Muscle of leg (tissue), 11 donors: Measurements from ENCODE around the gene NEK6. TPM values are rescaled to one million over a fixed set of nuclear protein-coding genes. Genes with fewer than 3 reads are reported as not detected.

Experiments used
- DNase-seq: peaks from one replicate; pipeline ENCODE4 v3.0.0; 2013
- H3K27ac ChIP-seq: one replicate; pipeline ENCODE4 v1.5.1; 2013; ENCODE audit warnings: mild to moderate bottlenecking, low read length, control low read depth
- H3K27me3 ChIP-seq: one replicate; pipeline ENCODE4 v1.6.1; 2013; ENCODE audit warnings: low read length; ENCODE audit not compliant: control insufficient read depth, insufficient read depth
- H3K36me3 ChIP-seq: one replicate; pipeline ENCODE4 v1.6.1; 2013; ENCODE audit warnings: low read length; ENCODE audit not compliant: control insufficient read depth, insufficient read depth
- H3K4me1 ChIP-seq: one replicate; pipeline ENCODE4 v1.6.1; 2013; ENCODE audit warnings: low read length; ENCODE audit not compliant: control insufficient read depth, insufficient read depth
- H3K4me3 ChIP-seq: one replicate; pipeline ENCODE4 v1.5.1; 2013; ENCODE audit warnings: low read length, control low read depth
- H3K9me3 ChIP-seq: replicated peaks from 2 replicates; pipeline ENCODE4 v1.6.1; 2013; ENCODE audit warnings: low read depth, low read length; ENCODE audit not compliant: control insufficient read depth
- WGBS: methylation state at CpG from one replicate; pipeline ENCODE4 v1.1.5; 2013; ENCODE audit warnings: missing lambda C conversion rate; ENCODE audit not compliant: insufficient coverage; 5-methylcytosine and 5-hydroxymethylcytosine counted together
- polyA plus RNA-seq, 8 donors: library from polyadenylated mRNA; unstranded; fragments of 120-200 nt; gene quantifications; one replicate each; pipeline versions ENCODE4 v1.2.1 to v1.2.3, GENCODE V29; 2013; ENCODE audit warnings: inconsistent platforms in 1 of 8, low replicate concordance in 1 of 8; ENCODE audit not compliant: insufficient read length in 8 of 8, insufficient read depth in 1 of 8
- total RNA-seq: library from RNA; stranded (reverse); fragments of 120-200 nt; gene quantifications from one replicate; pipeline ENCODE4 v1.2.4, GENCODE V29; 2013

The NEK6 gene
- total and polyA plus RNA-seq, 9 donors: 17.7 to 52.6 (median 39.9) TPM

DNA sequence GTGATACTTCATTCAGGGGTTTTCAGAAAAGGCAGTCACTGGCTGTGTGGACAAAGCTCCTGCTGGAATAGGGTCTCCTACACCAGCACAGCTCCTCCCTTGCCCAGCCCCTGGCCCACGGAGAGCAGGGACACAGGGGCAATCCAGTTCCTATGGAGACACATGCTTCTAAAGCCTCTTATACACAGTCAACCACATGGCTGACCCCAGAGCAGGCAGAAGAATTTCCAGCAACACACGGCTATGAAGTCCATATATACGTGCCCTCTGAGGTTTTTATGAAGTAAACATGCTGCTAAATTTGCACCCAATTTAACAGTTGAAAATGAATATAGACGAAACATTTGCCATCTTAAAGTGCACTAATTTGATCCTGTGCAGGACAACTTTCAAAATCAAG is 138.1 kb downstream of the NEK6 start:
- Histone ChIP-seq H3K4me1 (peaks cover 48% of the 10 kb centered on the region), H3K4me3 (no peak overlapping the region), H3K36me3 (peaks cover 9% of the 10 kb centered on the region), H3K27ac (no peak overlapping the region), H3K27me3 (no peaks in the 10 kb centered on the region), H3K9me3 (no peaks in the 10 kb centered on the region)
- no peak for DNase-seq
- 57% methylated on average over 1 of the region's 4 CpGs for WGBS

DNA sequence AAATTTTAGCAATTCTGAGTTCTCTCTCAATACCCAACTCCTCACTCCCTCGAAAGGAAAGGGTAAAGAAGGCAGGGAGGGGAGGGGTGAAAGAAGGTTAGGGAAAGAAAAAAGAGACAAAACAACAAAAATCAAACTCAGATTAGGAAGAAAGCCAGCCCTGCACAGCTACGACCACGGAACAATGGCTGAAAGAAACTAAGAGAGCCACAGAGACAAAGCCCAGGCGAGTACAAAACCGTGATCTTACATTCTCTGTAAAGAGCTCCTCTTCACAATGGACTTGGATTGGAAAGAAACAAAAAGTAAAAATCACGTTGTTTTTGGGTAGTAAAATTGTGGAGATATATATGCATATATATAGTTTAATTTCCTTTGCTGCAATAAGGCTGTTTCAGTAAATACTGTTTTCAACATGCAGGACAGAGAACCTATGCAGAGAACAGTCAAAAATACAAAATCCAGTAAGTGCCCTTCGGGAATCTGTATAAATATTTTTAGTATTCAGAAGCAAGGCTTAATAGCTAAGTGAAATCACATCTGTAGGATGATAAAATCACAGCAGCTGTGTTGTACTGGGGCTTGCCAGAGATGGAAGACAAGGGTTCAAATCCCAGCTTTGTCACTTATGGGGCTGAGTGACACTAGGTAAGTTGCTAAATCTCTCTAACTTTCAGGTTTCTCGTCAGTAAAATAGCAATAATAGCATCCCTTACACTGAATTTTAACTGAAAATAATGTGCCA is 140.6 kb downstream of the NEK6 start:
- 88% methylated on average over 1 of the region's 8 CpGs for WGBS
- peaks cover 26% of the 10 kb centered on the region for H3K36me3 ChIP-seq
- H3K27ac ChIP-seq: peak overlapping the region; percentile 94

DNA sequence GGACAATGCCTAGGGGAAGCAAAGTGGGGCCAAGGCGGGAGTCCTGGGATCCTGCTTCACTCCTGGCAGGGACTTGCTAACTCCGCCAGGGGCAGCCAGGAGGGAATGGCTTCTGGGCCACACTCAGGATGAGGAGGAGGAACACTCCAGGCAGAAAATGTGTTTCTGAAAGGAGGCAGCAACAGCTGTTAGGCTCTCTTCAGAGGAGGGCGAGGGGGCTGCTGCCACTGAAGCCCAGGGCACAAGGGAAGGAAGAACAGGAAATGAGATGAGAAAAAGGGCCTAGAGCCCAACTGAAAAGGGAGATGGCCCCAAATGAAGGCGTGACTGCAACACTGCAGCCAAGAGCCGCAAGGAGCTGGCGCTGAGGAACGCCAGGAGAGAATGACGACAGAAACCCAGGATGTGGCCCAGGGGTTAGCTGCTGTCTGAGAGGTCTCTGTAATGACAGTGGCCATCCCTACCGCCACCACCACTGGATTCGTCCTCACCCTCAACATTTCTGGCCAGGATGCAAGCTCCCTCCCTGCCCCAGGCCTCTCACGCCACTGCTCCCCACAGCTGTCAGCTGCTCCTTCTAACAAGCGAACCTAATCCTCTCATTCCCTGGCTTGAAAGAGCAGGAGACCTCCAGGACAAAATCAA is 141.7 kb downstream of the NEK6 start:
- H3K4me3 ChIP-seq: no peak overlapping the region
- DNase-seq: peak; percentile 96
- peaks cover 39% of the 10 kb centered on the region for H3K4me1 ChIP-seq
- WGBS: 13% methylated on average over 10 of the region's 12 CpGs
- H3K9me3 ChIP-seq: no peaks in the 10 kb centered on the region
- H3K27me3 ChIP-seq: no peaks in the 10 kb centered on the region
- peaks cover 32% of the 10 kb centered on the region for H3K36me3 ChIP-seq
- peak overlapping the region; percentile 94 for H3K27ac ChIP-seq

More for the DNA sequence above, 140.6 kb downstream of the NEK6 start:
- H3K4me1 ChIP-seq: peaks cover 39% of the 10 kb centered on the region
- peak; percentile 74 for DNase-seq
- no peaks in the 10 kb centered on the region for H3K27me3 ChIP-seq
- H3K9me3 ChIP-seq: no peaks in the 10 kb centered on the region
- H3K4me3 ChIP-seq: no peak overlapping the region

DNA sequence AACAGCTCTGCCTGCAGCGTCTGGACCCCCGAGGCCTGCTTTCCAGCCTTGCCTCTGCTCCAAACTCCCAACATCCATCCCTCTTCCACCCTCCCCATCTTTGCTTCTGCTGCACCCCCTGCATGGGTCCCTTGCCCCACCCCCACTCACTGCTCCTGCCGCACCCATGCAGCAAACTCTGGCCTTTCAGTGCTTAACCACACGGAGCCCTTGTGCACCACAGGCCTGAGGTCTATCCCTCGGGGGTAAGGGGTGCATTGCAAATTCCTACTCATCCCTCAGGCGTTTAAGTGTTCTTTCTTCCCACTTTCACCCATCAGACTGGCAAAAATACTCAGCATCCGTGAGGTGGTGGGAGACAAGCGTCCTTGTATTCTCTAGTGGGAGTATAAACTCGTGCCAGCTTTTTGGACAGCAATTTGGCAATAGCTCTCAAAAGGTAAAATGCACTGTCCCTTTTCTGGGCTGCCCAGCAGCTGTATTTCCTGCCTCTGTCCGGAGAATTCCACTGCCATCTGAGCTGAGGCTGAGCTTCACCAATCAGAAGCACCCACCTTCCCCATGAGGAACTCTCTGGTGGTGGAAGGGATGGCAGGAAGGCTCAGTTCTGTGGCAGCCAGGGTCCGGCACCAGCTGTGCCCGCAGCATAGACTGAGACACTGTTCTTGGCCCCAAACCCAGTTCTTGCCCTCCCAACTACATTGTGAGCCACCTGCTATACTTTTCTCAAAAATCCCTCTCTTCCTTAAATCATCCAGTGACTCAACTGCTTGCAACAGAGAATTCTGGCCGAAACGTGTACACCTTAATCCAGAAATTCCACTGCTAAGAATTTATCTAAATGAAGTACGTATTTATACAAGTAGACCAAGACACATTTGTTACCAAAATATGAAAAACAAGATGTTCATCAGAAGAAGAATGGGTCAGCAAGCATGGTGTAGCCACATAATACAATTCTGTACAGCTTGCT is 142.5 kb downstream of the NEK6 start:
- H3K9me3 ChIP-seq: no peaks in the 10 kb centered on the region
- H3K4me1 ChIP-seq: peaks cover 39% of the 10 kb centered on the region
- 22% methylated on average over 5 of the region's 15 CpGs for WGBS
- no peaks in the 10 kb centered on the region for H3K27me3 ChIP-seq
- DNase-seq: peak; percentile 68
- peak overlapping the region; percentile 94 for H3K27ac ChIP-seq
- H3K4me3 ChIP-seq: no peak overlapping the region
- peaks cover 38% of the 10 kb centered on the region for H3K36me3 ChIP-seq

Other genes starting within 250 kb of the NEK6 start
- 0.44 TPM for gene LHX2, start 246.2 kb upstream of the NEK6 start, total RNA-seq
- gene LHX2, start 246.2 kb upstream of the NEK6 start, polyA plus RNA-seq: 1 to 10 TPM in 2 of 8 donors, under 1 TPM in 6; 0.41 to 1.5 (median 0.75) TPM
- gene PSMB7, start 157.5 kb downstream of the NEK6 start, total RNA-seq: 146 TPM
- gene PSMB7, start 157.5 kb downstream of the NEK6 start, polyA plus RNA-seq: 100 to 1,000 TPM; 184 to 222 (median 193) TPM
- not detected for gene ADGRD2, start 192.5 kb downstream of the NEK6 start, total RNA-seq
- under 1 TPM in 4 of 8 donors, not detected in 4; 0.06 to 0.25 (median 0.11) TPM for gene ADGRD2, start 192.5 kb downstream of the NEK6 start, polyA plus RNA-seq
- gene NR5A1, start 249.4 kb downstream of the NEK6 start, total RNA-seq: not detected
- not detected for gene NR5A1, start 249.4 kb downstream of the NEK6 start, polyA plus RNA-seq